Left renal cortex interstitium (tissue), 4 donors: Measurements from ENCODE around the gene ALPK3. TPM values are rescaled to one million over a fixed set of nuclear protein-coding genes. Genes with fewer than 3 reads are reported as not detected.
"Not testable (repeated sequence)": the region's sequence is repeated elsewhere in the genome, so short reads cannot be mapped to it uniquely, and the experiment has no call there.

Experiments used
- DNase-seq, 4 donors: peaks; one replicate each; pipeline ENCODE4 v3.0.0-alpha.2; 2013; ENCODE audit warnings: low read depth in 4 of 4, low spot score in 2 of 4, missing footprints in 1 of 4
- polyA plus RNA-seq, 4 donors: library from polyadenylated mRNA; unstranded; fragments of 120-200 nt; gene quantifications; one replicate each; pipeline ENCODE4 v1.2.1, GENCODE V29; 2013; ENCODE audit not compliant: insufficient read length in 4 of 4

Gene ALPK3
- polyA plus RNA-seq, 4 donors, result 13.3 to 21.0 (median 18.1) TPM

DNA sequence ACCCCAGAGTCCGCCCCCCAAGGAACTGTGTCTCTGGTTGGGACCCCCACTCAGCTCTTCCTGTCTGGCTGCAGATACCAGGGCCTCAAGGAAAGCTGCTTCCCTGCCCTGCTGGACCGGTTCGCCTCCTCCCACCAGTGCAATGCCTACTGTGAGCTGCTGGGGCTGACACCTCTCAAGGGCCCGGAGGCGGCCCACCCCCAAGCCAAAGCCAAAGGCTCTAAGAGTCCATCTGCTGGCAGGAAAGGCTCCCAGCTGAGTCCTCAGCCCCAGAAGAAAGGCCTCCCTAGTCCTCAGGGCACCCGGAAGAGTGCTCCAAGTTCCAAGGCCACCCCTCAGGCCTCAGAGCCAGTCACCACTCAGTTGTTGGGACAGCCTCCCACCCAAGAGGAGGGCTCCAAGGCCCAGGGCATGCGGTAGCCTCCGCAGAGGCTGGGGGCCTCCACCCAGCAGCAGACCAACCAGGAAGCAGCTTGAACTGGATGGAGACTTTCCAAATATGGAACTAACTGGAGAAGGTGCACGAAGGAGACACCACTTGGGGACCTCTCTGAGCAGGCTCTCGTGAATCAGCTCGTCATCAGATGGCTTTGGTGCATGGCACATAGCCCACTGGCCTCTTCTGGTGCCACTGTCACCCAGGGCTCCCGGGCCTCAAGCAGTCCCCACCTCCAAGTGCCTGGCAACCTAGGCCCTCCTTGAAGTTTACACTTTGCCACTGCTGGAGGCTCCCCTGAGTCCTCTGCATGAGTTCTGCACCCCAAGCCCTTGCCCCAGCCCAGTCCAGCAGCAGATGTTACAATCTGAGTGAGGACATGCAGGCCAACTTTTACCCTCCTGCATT lies 51.1 kb downstream of the ALPK3 start:
- DNase-seq, result no peak

- no peak for DNase-seq
These were observed 52.4 kb downstream of the ALPK3 start for GRCh38 chr15:84869510-84869909.

DNA sequence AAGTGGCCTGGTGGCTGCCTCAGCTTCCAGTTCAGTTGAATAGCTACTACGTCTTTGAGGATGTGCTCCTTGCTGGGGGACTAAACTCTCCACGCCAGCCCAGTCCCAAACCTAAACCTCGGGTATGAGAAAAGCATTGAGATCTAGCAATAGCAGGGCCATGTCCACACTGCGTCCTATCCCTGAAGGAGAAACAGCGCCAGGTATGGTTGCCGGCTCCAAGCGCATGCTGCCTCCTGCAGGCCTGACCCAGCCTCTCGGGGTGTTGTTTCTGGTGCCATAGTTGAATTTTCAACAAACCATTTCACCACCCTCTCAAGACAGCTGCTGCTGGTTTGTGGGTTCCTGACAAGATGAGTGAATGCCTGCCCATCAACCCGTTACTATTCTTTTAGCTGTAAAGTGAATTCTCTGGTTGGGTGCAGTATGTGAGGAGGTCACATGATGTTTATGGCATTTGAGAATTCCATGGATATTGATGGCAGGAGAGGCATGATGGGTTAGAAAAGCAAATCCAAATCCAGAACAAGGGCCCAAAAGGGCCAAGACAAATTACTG lies 54.4 kb downstream of the ALPK3 start:
- no peak for DNase-seq

- DNase-seq, result no peak
These were observed 55.1 kb downstream of the ALPK3 start for GRCh38 chr15:84872009-84872910.

DNA sequence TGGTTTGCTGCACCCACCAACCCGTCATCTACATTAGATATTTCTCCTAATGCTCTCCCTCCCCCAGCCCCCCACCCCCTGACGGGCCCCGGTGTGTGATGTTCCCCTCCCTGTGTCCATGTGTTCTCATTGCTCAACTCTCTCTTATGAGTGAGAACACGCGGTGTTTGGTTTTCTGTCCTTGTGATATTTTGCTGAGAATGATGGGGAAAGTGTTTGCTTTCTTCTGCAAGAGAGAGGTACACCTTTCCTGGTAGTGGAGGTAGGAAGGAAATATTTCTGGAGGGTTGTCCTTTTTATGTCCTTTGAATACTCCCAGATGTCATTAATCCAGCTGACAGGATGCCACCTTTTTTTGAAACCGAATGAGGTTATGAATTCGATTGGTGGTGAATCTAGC lies 56.8 kb downstream of the ALPK3 start:
- no peak for DNase-seq

DNA sequence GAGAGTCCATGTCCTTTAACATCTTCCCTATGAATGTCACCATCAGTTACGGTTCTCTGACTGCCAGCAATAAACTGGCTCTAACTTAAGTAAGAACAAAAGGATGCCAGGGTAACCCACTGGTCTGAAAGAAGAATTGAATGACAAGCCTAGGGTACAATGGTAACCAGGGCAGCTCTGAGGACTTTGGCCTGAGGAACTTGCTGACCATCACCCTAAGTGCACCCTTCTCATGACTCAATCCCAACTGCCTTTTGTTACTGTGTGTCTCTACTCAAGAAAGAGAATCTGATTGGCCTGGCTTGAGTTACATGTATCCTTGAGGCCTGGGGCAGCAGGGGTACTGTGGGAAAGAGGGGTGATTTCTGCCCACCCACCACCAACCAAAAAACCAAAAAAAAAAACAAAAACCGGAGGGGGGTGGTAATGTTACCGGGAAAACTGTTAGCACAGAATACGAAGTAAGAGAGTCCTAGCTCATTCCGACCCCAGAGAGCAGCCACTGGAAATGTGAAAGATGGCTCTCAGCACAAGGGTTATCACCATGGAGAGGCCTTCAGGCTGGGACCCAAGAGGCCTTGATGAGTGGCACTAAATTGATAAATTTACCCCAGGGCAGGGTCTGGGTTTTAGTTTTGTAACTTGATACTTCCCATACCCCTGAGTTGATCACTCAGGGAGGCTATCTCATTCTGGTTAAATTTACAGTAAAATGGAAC lies 58.0 kb downstream of the ALPK3 start:
- no peak for DNase-seq

- DNase-seq, result no peak
These were observed 59.1 kb downstream of the ALPK3 start for GRCh38 chr15:84876269-84876668.

- DNase-seq, result not testable (repeated sequence)
These were observed 60.5 kb downstream of the ALPK3 start for GRCh38 chr15:84877701-84878100.

DNA sequence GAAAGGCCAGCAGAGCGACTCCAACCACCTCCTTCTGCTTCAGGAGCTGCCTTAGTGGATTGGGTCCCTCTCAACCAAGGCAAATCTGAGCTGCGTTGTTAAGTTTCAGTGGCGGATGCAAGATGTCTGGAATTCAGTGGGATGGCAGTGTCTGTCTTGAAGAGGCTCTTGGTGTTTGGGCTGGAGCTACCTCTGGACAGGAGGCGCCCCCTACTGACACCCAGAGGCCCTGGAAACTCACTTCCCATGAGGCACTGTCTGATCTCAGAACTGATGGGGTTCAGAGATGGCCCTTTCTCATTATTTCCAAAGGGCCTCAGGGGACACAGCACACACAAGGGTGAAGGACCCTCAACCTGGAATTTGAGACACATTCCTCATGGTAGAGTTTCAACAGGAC lies 61.3 kb downstream of the ALPK3 start:
- DNase-seq, result no peak

DNA sequence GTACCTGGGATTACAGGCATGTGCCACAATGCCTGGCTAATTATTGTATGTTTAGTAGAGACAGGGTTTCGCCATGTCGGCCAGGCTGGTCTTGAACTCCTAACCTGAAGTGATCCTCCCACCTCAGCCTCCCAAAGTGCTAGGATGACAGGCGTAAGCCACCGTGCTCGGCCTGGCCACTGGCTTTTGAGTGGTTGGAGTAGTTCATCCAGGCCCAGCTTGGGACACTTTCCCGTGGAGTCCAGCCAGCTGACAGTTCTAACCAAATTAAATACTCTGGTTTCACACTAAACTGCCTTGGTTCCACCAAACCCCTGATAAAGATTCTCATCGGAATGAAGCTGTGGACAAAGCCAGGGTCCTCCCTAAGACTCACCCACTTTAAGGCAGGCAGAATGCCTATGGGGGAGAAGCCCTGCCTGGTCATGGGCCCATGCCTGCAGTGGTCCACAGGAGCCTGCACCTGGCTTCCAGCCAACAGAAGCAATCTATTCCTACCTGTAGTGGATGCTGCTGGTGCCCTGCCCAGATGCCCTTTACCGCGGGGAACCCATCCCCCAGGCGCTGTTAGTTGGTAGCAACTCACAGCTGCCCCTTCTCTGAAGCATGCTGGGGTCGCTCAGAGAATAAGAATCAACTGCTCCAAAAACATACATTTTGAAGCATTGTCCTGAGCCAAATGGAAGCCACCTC lies 62.1 kb downstream of the ALPK3 start:
- no peak for DNase-seq

GRCh38 chr15:84880007-84880406 lies 62.9 kb downstream of the ALPK3 start:
- DNase-seq, result no peak

GRCh38 chr15:84880822-84881519 lies 63.8 kb downstream of the ALPK3 start:
- no peak for DNase-seq

DNA sequence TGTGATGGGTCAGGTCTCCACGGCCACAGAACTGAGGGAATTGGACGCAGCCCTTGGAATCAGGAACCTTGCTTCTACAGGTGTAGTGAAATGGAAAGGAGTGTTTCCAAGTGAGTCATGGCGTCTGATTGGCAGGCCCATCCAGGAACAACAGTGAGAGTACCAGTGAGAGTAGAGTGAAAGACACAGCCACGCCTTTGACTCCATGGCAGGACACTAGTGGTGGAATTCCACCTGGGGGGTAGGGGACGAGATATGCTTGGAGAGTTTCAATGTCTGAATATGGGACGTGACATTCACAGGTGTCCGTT lies 64.3 kb downstream of the ALPK3 start:
- no peak for DNase-seq

GRCh38 chr15:84883466-84883865 lies 66.3 kb downstream of the ALPK3 start:
- no peak for DNase-seq

- DNase-seq, result no peak
These were observed 67.0 kb downstream of the ALPK3 start, which contains the start of gene SLC28A1 for GRCh38 chr15:84883916-84884781. Gene SLC28A1, plus strand, starts transcription at chr15:84884662. Its CDS starts 3,099 bp downstream, at chr15:84887761.

DNA sequence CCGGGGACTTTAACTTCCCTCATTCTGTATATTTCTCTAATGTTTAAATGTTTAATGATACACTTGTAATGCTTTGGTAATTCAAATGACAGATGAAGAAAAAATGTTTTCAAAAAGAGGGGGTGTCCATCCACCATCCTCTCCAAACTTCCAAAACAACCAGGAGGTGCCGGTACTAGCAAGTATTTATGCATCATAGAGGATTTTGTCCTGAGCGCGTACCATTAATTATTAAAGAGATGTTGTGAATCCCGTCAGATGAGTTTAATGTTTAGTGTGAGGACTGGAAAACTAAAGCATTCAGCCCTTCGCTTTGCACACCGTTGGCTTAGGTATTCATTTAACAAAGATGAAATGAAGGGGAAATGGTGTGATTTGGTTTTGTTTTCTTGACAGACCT lies 68.6 kb downstream of the ALPK3 start:
- no peak for DNase-seq

DNA sequence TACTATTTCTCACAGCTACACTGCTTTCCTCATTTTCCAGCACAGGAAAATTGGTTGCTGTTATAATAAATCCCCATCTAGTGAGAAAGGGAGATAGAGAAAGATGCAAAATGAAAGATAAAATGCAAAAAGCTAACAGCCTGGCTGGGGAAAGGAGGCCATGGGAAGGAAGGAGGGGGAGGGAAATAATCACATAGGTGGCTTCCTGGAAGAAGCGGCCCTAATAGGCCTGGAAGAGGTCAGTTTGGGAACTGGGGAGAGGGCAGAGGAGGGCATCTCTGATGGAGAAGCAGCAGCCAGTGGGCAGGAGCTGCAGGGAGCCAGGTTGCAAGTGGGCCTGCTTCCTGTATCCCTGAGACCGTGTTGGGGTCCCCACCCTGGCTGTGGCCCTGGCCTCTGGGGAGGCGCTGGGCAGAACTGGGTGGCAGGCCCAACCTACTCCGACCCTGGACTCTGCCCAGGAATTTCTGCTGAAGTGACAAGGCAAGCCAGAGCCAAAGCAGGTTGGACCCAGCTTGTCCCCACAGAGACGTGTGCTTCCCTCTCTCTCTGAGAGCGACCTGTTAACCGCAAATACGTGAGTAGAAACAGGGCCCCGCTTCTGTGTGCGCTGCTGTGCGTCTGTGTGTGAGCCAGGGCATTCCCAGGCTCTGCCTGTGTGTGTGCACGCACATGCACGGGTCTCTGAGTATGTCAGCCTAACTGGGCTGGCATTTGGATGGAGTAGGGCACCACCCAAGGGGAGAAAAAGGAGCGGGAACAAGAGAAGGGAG lies 69.2 kb downstream of the ALPK3 start:
- no peak for DNase-seq

DNA sequence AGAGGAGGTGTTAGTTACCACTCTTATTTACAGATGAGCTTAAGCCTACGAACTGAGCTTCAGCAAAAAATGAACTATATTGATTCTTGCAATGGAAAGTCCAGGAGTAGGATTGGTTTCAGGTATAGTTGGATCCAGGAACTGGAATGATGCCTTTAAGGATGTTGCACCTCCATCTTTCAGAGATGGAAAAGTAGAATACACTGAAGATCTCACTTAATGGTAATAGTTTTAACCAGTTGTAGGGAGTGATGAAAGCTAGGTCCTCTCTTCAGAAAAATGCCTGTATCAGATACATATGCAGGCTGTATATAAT lies 69.8 kb downstream of the ALPK3 start:
- no peak for DNase-seq
